Cardiac muscle cell (in vitro differentiated cells and primary cell): ENCODE data around the gene CCNJL. TPM values are rescaled to one million over a fixed set of nuclear protein-coding genes. Genes with fewer than 3 reads are reported as not detected.

ENCODE experiments used
- DNase-seq, 2 donors: peaks; one replicate each; pipeline versions ENCODE4 v3.0.0 to v3.0.0-alpha.2; 2010 to 2017; ENCODE audit warnings: low read depth in 1 of 2, low spot score in 1 of 2
- H3K27ac ChIP-seq: fragments of 200-600 bp; sonication (generic); 2 replicates; pipeline ENCODE4 v1.5.1; 2016
- H3K27me3 ChIP-seq: fragments of 200-600 bp; sonication (generic); 2 replicates; pipeline ENCODE4 v1.6.0; 2016; ENCODE audit warnings: control low read depth
- H3K36me3 ChIP-seq: fragments of 200-600 bp; sonication (generic); 2 replicates; pipeline ENCODE4 v1.5.1; 2016; ENCODE audit warnings: control low read depth
- H3K4me1 ChIP-seq: fragments of 200-600 bp; sonication (generic); 2 replicates; pipeline ENCODE4 v1.8.1; 2017; ENCODE audit warnings: low read depth, mild to moderate bottlenecking, mixed run types
- H3K4me3 ChIP-seq: fragments of 200-600 bp; sonication (generic); 2 replicates; pipeline ENCODE4 v1.5.1; 2016; ENCODE audit warnings: mild to moderate bottlenecking
- H3K9me3 ChIP-seq: fragments of 200-600 bp; sonication (generic); 2 replicates; pipeline ENCODE4 v1.5.1; 2017; ENCODE audit warnings: low read depth, mild to moderate bottlenecking, control low read depth
- polyA plus RNA-seq: library from polyadenylated mRNA; unstranded; fragments of >200 nt; fragmentation: Nextera tagmentation; extraction: Ambion mirVana; gene quantifications from 2 replicates; pipeline ENCODE4 v1.2.1, GENCODE V29; 2016
- total RNA-seq: library from RNA; depleted of rRNA; stranded (reverse); fragments of >200 nt; gene quantifications from 2 replicates; pipeline ENCODE4 v1.2.3, GENCODE V29; 2016
- TF ChIP-seq, protein P1 (sequence below): IDR thresholded peaks from 2 replicates; pipeline ENCODE4 v1.5.1; 2012; ENCODE audit warnings: low read depth, mild to moderate bottlenecking, low read length

The CCNJL gene
- total and polyA plus RNA-seq, 2 experiments from 2014 or later, result 14.1 to 16.1 TPM

DNA sequence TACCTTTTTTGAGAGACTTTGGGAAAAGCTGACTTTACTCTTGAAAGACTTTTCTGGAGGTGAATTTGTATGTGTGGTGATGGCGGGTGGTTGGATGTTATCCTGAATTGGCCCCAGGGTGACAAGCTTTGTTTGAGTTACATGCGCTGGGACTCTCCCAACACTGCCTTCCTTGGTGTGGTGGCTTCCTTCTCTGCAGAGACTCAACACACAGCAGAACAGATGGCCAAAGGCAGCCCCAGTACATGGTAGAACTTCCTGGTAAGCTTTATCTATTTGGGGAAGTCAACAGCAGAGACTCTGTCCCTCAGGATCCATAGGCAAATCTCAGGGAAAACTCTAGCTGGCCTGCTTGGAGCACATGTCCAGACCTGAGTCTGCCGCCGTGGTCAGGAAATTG lies 39.9 kb upstream of the CCNJL start:
- Histone ChIP-seq H3K27me3 (no peaks in the 10 kb centered on the region), H3K9me3 (no peaks in the 10 kb centered on the region), H3K27ac (no peak overlapping the region), H3K4me1 (no peaks in the 10 kb centered on the region), H3K36me3 (no peaks in the 10 kb centered on the region), H3K4me3 (no peak overlapping the region)
- TF ChIP-seq, protein P1, sequence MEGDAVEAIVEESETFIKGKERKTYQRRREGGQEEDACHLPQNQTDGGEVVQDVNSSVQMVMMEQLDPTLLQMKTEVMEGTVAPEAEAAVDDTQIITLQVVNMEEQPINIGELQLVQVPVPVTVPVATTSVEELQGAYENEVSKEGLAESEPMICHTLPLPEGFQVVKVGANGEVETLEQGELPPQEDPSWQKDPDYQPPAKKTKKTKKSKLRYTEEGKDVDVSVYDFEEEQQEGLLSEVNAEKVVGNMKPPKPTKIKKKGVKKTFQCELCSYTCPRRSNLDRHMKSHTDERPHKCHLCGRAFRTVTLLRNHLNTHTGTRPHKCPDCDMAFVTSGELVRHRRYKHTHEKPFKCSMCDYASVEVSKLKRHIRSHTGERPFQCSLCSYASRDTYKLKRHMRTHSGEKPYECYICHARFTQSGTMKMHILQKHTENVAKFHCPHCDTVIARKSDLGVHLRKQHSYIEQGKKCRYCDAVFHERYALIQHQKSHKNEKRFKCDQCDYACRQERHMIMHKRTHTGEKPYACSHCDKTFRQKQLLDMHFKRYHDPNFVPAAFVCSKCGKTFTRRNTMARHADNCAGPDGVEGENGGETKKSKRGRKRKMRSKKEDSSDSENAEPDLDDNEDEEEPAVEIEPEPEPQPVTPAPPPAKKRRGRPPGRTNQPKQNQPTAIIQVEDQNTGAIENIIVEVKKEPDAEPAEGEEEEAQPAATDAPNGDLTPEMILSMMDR, result no peak
- no peak for DNase-seq

DNA sequence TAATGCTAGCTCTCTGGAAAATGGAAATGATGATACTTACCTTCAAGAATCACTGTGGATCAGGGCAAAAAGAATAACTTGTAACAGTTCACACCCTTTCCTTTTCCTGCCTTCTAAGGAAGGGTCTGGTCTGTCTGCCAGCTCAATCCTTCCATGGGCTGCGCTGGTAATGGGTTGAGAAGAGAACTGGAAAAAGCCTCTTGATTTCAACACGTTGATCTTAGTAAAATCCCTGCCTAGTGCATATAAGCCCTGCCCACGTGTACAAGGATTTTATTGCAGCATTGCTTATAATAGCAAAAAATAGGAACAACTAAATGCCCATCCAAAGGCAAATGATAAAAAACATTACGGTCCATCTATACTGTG lies 37.6 kb upstream of the CCNJL start:
- Histone ChIP-seq H3K36me3 (no peaks in the 10 kb centered on the region), H3K27me3 (no peaks in the 10 kb centered on the region), H3K9me3 (no peaks in the 10 kb centered on the region)

DNA sequence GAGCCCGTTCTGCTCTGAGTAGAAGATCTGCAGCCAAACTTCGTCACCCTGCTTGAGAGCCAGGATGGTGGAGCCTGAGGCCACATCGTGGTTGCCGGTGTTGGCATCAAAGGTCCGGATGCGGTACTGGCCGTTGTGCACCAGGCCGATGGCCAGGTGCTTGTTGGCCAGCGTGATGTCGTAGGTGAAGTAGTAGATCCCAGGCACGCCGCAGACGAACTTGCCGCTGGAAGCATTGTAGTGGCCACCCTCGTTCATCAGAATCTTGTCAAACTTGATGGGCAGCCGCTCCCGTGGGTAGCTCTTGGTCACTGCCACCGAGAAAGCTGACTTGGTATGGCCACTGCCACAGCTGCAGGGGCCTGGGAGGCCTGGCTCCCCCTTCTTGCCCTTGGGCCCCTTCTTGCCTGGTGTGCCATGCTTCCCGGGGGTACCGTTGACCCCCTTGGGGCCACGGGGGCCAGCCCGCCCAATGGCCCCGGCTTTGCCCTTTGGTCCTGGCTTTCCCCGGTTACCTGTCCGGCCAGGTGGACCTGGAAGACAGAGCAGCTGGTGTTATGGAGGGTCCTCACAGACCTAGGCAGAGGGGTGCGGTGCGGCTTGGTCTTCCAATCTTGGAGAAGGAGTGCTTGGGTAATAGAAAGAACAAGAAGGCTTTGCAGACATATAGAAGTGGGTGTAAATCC lies 37.0 kb upstream of the CCNJL start:
- TF ChIP-seq, protein P1, result no peak
- Histone ChIP-seq H3K9me3 (no peaks in the 10 kb centered on the region), H3K27me3 (no peaks in the 10 kb centered on the region), H3K4me1 (no peaks in the 10 kb centered on the region), H3K4me3 (no peak overlapping the region), H3K36me3 (no peaks in the 10 kb centered on the region), H3K27ac (no peak overlapping the region)
- no peak for DNase-seq

More for the DNA sequence above, 37.6 kb upstream of the CCNJL start:
- TF ChIP-seq, protein P1, result no peak
- no peak for DNase-seq
- no peak overlapping the region for H3K27ac ChIP-seq
- H3K4me1 ChIP-seq, result no peaks in the 10 kb centered on the region
- no peak overlapping the region for H3K4me3 ChIP-seq

DNA sequence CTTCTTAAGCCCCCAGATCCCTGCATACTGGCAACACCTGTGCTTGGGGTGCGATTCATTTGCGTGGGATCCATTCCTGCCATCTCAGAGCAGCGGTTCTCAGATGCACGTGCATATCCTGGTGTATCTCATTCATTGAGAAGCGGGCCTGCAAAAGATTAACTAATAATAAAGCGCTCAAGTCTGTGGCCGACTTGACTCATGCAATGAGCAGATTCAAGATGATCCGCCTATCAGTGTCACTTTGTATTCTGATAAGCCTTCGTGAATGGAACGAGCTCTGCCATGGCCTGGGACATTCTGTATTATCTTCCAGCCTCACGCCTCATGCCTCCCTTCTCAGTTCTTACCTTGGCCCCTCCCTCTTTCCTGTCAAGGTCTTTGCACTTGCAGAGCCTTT lies 35.7 kb upstream of the CCNJL start:
- TF ChIP-seq, protein P1, result no peak
- H3K4me3 ChIP-seq, result no peak overlapping the region

DNA sequence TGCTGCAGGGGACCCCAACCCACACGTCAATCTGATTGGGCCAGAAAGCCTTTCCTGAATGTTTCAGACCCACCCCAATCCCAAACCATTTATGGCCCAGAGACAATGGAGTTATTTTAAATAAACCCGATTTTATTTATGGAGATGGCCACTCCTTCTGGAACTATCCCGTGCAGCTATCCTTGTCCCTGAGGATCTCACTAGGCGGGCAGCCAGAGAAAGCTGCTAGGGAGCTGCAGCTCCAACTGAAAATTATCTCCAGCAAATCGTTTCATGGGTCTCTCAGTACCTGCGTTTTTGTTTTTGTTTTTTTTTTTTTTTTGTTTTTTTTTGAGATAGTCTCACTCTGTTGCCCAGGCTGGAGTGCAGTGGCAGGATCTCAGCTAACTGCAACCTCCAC lies 35.1 kb upstream of the CCNJL start:
- Histone ChIP-seq H3K36me3 (no peaks in the 10 kb centered on the region), H3K9me3 (no peaks in the 10 kb centered on the region), H3K27me3 (no peaks in the 10 kb centered on the region), H3K4me3 (no peak overlapping the region), H3K4me1 (no peaks in the 10 kb centered on the region), H3K27ac (no peak overlapping the region)
- TF ChIP-seq, protein P1, result no peak
- no peak for DNase-seq

More for the DNA sequence above, 35.7 kb upstream of the CCNJL start:
- DNase-seq, result no peak
- no peaks in the 10 kb centered on the region for H3K27me3 ChIP-seq
- no peaks in the 10 kb centered on the region for H3K9me3 ChIP-seq
- no peaks in the 10 kb centered on the region for H3K4me1 ChIP-seq
- H3K27ac ChIP-seq, result no peak overlapping the region
- no peaks in the 10 kb centered on the region for H3K36me3 ChIP-seq
